RPMI8226 (cell line): ENCODE results near the gene CLHC1.

Experiments
- DNase-seq: peaks from one replicate; pipeline ENCODE4 v3.0.0-alpha.2; 2015

Gene CLHC1

DNA sequence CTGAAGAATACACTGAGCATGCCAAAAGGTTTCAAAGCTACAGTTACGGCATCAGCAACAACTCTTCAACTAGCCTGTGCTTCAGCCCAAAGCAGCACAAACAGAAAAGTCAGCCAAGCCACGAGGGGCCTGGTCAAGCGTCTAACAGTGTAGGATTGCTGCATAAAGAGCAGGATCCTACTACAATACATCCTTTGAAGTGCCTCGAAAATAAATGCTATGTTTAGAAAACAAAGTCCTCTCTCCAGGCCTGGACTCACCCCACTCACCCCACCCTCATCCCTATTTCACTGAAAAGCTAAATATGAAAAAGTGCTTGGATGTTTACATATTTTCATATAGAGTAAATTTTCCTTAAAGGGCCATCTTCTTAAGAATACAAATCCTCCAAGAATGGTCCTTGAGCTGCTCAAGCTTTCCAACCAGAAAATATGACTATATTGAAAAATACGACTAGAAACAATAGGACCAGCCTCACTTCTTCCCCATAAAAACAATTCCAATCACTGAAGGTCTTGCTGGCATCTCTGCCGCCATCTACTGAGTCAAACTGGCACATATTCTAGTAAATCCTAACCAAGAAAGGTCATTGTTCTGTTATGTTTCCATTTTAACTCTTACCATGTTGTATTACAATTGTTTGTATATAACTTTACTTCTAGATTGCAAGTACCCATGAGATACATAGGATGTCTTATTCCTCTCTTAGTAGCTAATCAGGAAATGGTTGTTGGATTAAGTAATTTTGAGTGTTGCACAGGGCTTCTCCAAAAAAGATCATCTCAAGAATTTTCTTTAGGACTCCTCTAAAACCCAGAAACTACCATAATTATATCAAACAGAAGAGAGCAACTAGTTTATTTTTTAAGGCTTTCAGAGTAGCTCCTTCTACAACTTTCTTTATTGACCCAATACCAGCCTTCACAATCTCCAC is 63.6 kb downstream of the CLHC1 start:
- peak; percentile 56 for DNase-seq

DNA sequence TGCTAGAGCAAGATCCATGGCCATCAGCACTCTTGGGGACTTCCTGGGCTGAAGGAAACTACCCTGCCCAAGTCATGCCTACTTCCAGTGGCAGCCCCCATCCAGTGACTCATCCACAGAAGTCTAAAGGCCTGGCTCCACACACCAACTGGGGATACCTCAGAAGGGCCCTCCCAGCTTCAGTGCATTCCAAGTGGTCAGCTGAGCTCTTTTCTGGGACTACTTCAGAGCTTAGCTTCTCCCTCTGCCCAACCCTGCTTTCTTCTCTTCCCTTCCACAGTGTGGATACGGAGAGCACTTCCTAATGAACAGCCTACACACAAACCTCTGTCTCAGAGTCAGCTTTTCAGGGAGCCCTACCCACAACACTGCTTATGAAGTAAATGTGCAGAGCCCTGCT is 66.5 kb downstream of the CLHC1 start:
- no peak for DNase-seq

DNA sequence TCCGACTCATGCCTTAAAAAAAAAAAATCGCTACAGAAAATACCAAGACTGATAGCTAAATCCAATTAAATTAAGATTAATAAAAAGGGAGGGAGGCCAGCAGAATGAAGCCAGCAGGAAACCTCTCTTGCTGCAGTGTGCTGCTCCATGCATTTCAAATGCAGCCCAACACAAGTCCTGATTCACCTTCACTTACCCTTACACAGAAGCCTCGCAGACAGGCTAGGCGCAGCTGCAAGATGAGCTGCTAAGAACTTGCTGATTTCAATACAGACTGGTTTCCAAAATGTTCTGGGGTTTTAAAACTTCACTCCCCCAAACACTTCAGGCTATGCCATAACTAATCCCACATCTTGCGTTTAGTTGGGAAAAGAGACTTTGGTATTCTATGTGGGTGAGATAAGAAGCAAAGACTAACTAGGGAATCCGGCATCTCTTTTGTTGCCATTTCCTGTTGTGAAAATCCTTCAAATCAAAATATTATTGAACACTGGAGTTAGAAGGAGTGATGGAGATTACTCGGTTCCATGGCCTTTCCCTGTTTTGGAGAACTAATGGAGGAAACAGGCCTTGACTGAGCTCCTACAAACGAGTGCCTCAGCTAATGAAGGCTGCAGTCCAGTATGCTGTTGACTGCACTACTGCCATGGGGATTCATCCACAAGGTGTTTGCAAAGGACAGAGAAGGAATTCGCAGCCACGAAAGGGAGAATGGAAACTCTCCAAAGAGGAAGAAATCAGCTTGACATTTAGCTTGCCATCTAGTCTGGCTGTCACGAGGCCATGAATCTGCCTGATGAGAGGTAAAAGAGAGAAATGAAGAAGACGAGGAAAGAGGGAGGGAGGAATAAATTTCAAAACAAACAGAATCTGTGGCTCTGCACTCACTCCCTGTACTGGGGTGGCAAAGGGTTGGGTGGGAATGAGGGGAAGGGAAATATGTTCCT is 67.3 kb downstream of the CLHC1 start:
- DNase-seq, result no peak

- DNase-seq, result no peak
Measured at GRCh38 chr2:55163941-55164390, 68.1 kb downstream of the CLHC1 start.

GRCh38 chr2:55163274-55163721 is 68.8 kb downstream of the CLHC1 start:
- DNase-seq, result no peak

GRCh38 chr2:55162284-55163006 is 69.6 kb downstream of the CLHC1 start:
- DNase-seq, result no peak

DNA sequence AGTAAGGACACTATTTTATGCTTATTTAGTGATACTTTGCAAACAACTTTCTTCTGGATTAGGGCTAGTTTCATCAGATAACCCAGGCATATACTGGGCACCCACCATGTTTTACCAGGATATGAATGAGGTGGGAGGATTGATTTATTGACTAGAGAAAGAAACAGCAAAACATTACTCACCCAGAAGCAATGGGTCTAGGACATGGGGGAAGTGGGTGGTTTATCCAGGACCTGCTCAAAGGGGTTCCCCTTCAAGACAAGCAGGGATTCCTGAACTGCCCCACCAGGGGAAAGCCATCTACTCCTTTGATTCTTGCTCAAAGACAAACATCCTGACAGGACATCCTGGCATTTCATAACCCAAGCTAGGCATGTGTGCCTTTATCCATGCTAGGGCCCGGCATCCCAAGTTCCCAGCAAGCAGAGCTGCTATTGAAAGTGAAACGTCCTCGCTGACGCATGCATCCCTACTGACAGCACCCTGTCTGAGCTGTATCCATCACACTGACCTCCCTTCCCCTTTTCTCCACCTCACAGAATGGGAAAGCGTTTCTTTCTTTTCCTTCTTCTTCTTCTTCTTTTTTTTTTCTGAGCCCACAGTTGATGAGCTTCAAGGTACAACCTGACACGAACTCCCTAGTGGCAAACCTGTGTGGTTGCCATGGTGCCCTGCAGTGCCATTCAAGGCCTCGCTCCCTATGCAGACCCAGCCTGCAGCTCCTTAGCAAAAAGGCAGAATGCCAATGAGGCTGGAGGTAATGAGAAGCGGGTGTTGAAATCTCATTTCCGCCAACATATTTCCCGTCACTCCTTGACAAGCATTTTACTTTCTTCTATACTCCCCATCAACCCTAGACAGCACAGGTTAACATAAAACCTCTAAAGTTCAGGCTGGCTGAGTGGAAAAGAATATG is 70.5 kb downstream of the CLHC1 start:
- no peak for DNase-seq

GRCh38 chr2:55160422-55160821 is 71.7 kb downstream of the CLHC1 start:
- DNase-seq, result no peak

GRCh38 chr2:55159752-55160151 is 72.3 kb downstream of the CLHC1 start:
- no peak for DNase-seq

DNA sequence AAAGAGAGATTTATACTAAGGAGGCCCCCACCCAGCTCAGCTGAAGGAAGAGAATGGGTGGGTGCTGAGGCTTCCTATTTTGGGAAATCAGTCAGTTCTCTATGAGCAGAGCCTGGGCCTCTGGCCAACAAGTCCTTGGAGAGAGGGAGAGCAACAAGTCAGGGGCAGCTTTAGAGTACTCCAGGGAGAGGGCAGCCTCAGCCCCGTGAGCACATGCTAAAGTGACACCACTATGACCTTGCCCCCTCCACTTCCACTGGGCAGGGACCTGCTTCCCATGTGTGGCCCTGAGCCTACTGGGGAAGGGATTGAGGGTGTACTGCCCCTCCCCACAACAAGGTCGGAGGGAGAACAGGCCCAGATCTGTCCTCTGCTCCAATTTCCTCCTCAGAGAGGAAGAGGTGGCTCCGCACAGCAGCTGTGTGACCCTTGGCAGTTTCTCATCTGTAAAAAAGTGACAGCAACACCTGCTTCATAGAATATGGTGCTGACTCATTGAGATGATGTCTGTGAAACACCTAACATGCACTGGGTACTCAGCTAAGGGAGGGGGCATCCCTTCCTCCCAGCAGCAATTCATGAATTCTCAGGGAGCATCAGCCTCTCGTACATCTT is 72.9 kb downstream of the CLHC1 start:
- peak; percentile 83 for DNase-seq

GRCh38 chr2:55158111-55158814 is 73.8 kb downstream of the CLHC1 start:
- no peak for DNase-seq

GRCh38 chr2:55157474-55157884 is 74.6 kb downstream of the CLHC1 start:
- DNase-seq, result no peak

- no peak for DNase-seq
Measured at GRCh38 chr2:55156984-55157383, 75.1 kb downstream of the CLHC1 start.

DNA sequence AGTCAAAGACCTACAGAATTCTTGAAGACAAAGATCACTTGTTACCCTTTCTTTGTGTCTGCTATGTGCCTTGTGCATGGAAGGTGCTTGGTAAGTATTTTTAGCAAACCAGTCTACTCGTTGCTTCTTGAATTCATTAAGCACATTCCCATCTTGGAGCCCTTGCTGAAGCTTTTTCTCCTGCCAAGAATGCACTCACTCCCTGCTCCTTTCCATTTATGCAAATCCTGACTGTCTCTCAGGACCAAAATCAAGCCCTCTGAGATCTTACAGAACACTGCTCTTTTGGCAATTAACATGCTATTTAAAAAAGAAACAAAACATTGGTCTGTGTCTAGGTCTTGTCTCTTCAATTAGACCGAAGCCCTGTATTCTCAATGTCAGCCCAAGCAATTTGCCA is 75.8 kb downstream of the CLHC1 start:
- DNase-seq, result no peak

DNA sequence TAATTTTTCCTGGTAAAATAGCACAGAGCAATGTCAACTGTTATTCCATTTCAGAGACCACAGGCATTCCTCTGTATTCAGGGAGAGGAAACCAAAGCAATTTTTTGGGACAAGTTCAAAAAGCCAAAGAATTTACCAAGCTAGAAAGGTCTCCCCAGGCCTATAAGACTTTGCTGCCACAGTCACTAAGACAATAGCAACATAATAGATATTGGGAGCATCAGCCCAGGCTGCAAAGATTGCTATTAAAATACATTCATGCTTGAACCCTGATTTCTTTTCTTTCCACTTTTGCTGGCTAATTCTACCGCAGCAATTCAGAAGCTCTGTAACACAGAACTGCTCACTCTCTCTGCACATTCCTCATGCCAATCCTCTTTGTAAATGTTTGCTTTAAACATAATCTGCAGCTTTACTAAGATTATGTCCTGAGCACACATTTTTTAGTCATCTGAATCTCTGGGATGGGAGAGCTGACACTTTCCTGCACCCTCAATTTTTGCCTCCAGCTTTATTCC is 76.3 kb downstream of the CLHC1 start:
- DNase-seq, result no peak

- no peak for DNase-seq
Measured at GRCh38 chr2:55155206-55155605, 76.9 kb downstream of the CLHC1 start.

DNA sequence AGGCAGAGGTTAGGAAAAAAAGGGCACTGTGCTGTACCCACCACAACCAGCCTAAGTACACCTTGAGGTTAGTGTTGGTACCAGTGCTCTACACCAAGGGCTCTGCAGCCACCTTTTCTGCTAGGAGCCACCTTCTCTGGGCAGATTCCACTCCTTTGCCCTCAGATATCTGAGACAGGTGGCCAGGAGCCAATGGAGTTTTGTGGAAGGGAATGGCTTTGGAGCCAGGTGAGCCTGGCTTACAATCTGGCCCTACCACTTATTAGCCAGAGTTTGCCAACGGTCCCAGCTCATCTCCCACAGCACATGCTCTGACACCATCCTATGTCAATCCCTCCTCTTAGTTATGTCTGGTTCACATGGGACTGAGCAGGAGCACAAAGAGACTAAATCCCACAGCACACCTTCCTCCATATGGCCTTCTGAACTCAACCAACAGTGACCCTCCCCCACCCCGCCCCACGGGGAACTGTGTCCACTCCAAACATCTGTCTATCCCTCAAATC is 77.5 kb downstream of the CLHC1 start:
- DNase-seq, result no peak

GRCh38 chr2:55153584-55154299 is 78.4 kb downstream of the CLHC1 start:
- no peak for DNase-seq
